OCI-LY7 (cell line): ENCODE measurements around the gene NCOA7.

Source experiments
- CTCF ChIP-seq: fragments of 200-600 bp; sonication (generic); conservative IDR thresholded peaks from 2 replicates; pipeline ENCODE4 v1.5.1; 2014; ENCODE audit warnings: mild to moderate bottlenecking, antibody characterized with exemption, low read length, moderate library complexity, mixed read lengths
- EZH2phosphoT487 ChIP-seq: fragments of 200-600 bp; sonication (generic); IDR thresholded peaks from 2 replicates; pipeline ENCODE4 v1.6.1; 2018; ENCODE audit warnings: low read depth, borderline replicate concordance, mild to moderate bottlenecking, mixed run types, antibody characterized with exemption, low read length, moderate library complexity, mixed read lengths

GRCh38 chr6:125810445-125810844 lies 19.7 kb downstream of the NCOA7 start:
- TF ChIP-seq CTCF, result no peak
- TF ChIP-seq EZH2phosphoT487, result no peak
